ENCODE measurements around the gene PDE10A.

Gene PDE10A

GRCh38 chr6:165653607-165654006 lies 9.4 kb downstream of the PDE10A start:
- no peak for DNase-seq

GRCh38 chr6:165653196-165653595 lies 9.8 kb downstream of the PDE10A start:
- DNase-seq, result no peak

GRCh38 chr6:165652766-165653165 lies 10.3 kb downstream of the PDE10A start:
- DNase-seq, result no peak

GRCh38 chr6:165649166-165650137 lies 13.6 kb downstream of the PDE10A start:
- no peak for DNase-seq

- no peak for DNase-seq
Measured at GRCh38 chr6:165647041-165647440, 16.0 kb downstream of the PDE10A start.

GRCh38 chr6:165645919-165646318 lies 17.1 kb downstream of the PDE10A start:
- DNase-seq, result no peak

DNA sequence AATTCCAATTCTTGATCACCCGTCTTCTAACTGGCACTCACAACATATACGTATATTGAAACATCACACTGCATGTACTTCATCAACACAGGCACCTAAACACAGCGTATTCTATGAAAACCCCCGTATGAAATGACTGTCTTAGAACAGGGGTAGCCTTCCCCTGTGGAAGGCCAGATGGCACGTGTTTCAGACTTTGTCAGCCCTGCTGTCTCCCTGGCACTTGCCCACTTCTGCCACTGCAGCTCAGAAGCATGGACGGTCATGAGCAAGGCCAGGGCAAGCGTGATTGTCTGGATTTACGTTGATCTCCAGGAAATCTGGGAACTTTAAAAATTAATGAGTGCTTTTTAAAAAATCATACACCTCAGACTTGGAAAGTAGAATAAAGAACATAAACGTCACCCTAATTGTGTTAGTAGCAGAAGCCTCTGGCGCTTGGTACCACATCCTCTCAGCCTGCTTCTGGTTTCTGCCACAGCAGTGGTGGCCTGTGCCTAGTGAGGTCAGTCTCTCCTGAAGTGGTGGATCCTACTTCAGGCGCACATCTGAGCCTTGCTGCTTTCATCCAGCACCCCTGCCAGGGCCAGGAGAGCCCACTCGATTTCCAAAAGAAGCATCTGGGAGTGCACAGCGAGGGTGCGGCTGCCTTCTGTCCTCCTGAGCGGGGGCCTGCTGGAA lies 18.3 kb downstream of the PDE10A start:
- DNase-seq, result no peak

GRCh38 chr6:165643015-165643414 lies 20.0 kb downstream of the PDE10A start:
- no peak for DNase-seq

DNA sequence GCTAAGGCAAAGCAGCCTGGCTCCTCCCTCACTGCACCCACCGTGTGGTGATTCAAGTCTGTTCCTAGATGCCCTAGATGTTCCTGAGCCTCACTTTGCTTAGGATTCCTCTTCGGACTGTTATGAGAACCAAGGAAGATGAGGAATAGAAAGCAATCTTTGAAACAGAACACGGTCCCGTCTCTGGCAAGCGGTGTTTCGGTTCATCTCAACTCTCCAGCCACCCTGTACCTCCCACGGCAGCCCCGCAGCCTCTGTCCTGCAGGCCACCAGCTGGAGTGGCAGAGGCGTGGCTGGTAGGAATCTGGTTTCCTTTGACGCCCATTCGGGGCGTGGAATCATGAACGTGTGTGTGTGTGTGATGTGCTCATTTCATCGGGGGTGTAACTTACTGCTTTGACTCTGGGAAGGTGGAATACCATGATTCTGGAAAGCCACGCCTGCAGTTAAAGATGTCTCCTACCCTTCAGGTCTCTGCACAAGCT lies 21.3 kb downstream of the PDE10A start:
- no peak for DNase-seq

DNA sequence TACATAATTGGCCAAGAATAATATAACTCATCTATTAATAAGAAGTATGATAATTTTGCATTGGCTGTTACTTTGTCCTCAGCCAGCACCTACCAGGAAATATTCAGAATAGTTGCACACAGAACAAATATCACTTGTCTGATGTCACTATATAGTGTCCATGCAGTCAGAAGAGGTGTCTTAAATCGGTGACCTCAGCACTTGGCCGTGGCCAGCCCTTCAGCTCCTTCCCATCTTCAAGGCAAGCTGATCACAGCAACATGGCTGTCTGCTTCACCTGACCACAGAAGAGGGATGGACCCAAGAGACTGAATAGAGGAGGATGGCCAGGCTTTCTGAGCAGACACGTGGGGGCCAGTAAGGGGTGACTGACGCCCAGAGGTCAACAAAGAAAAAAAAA lies 22.2 kb downstream of the PDE10A start:
- DNase-seq, result no peak

DNA sequence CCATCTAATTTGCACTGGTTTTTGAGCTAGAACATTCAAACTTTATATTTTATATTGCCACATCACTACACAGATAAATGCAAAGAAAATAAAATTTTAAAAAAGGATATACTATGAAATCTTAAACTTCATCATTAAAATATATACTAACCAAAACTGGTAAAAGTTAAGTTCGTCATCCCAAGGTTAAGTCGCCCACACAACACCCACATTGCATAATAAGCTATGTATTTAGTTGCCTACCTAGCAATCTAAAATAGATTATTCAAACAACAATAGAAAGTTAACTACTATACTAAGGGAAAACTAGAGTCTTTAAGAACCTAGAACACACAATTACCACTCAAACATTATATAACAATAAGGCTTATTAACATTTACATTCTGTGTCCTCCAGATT lies 24.5 kb downstream of the PDE10A start:
- DNase-seq, result no peak

- DNase-seq, result no peak
Measured at GRCh38 chr6:165637586-165637985, 25.5 kb downstream of the PDE10A start.

- no peak for DNase-seq
Measured at GRCh38 chr6:165636402-165637048, 26.5 kb downstream of the PDE10A start.

DNA sequence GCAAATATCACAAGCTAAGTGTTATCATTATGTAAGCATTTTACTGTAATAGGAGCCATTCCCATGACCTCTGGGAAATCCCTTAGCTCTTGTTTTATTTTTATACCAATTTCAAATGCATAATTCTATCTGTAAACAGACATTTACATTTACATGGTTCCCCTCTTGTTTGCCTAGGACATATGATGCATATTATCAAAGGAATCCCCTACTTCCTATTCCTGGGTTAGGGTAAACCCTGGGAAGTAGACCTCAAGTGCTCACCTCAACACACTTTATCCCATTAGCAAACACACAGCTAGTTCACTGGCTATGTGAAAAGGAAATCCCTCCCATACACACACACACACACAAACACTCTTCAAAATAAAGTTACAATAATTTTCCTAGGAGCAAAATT lies 27.1 kb downstream of the PDE10A start:
- DNase-seq, result no peak

DNA sequence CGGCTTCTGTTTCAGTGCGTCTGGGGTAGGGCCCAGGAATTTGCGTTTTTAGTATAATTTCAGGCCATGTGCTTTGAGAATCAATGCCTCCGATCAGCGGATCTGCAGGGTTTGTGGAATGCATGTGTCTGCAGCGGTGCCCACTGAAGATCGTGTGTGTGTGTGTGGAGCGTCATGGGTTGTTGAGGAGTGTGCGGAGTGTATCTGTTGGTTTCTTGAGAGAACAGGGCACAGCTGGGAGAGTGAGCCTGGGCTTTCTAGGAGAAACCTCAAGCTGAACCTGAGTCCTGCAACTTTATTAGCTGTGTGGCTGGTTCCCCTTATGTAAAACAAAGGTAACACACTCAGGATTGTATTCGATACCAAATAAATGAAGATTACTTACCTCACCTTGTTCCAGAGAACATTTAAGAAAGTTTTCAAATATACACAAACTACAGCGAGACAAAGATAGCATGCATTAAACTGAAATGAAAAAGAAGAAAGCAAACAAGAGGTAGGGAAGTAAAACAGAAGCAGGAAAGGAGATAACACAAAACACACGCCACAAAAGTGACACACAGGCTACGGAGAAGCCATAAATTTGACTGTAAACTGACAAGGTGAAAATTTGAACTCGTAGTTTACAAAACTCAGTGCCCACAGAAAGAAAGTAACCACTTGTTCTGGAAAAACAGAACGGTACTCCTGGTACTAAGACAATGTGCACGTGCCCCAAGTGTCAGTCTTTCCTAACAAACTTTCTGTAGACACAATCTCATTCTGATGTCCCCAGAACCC lies 28.8 kb downstream of the PDE10A start:
- no peak for DNase-seq

DNA sequence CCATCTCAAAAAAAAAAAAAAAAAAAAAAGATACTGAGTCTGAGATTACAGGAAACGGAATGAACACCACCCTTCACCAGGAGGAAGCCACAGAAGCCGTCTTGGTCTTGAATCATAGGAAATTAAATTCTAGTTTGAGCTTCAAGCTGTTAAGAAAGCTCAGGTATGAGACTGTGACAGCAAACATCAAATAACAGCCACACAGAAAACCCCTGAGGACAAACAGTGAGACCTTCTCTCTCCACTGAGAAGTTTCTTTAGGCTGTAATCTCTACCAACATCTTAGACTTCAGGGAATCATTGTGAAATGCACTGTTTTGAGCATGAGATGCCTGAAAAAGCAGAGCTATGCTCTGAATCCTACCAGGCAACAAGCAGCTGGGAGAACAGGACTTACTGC lies 30.8 kb downstream of the PDE10A start:
- no peak for DNase-seq

DNA sequence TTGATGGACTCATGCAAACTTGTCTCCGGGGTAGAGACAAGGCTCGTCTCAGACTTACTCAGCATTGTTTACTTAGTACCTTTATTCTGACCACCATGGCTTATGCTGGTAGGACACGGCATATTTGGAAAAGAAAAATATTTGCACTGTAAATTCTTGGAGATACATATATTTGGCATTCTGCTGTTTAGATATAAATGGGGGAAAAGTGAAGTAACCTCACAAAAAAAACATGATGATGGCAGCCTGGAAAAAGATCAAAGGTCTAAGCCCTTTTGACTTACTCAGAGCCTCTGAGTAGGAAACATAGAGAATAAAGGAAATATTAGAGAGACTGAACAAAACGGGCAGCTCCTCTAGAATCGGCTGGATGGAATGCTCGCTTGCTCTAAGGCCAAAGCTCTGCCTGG lies 32.5 kb downstream of the PDE10A start:
- no peak for DNase-seq

- DNase-seq, result no peak
Measured at GRCh38 chr6:165628955-165629354, 34.1 kb downstream of the PDE10A start.

DNA sequence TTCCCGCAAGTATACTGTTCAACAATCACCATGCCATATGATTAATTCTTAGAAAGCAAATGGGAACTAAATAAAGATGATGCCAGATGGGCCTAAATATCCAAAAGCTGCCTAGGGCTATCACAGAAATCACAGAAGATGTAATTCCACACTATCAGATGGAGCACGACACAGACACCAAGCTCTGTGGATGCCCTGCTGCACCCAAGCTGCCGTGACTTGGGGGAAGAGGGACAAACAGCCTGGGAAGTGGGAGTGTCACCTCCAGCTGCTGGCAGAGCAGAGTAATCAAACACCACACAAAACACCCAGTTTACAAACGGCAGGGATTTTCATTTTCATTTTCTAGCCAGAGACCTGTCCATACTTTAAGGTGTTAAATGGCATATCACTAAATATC lies 35.7 kb downstream of the PDE10A start:
- no peak for DNase-seq

DNA sequence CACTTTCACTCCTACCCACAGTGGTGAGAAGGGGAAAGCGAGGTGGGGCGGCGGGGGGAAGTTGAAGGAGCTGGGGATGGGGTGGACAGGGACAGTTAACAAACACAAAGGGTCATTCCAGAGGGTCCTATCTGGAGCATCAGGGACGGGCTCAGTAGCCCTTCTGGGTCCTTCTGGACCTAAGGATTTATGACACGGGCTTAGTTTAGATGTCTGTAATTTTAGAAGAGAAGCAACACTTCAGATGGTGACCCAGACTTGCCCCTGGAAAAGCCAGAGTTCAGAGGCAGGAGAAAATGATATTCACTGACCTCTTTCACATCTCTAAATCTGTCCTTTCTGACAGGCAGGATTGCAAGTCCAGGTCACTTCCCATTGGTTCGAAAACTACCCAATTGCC lies 36.3 kb downstream of the PDE10A start:
- no peak for DNase-seq

DNA sequence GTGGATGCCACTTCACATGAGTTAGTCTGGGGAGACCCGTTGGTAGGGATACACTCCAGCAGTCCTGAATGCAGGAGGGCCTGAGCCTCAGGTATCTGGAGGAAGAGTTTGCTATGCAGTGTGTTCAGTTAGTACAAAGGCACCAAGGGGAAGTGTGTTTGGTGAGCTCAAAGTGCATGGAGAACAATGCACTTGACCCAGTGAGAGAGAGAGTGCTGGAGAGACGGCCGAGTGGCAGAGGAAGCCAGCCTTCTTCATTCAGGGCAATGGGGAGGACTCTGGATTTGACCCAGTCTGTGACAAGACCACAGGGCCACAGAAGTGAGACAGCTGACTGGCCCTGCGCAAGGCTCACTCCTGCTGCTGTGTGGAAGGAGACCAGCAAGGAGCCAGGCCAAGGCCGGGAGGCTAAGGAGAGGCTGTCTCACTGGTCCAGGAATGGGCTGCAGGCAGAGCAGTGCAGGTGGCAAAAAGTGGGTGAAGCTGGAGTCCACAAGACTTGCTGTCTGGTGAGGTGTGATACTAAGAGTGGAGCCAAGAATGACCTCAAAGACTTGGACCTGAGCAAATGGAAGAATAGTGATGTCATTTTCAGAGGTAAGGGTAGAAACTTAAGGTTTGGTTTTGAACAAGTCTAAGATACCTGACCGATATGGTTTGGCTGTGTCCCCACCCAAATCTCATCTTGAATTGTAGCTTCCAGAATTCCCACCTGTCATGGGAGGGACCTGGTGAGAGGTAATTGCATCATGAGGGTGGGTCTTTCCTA lies 38.0 kb downstream of the PDE10A start:
- no peak for DNase-seq

GRCh38 chr6:165621940-165622339 lies 41.1 kb downstream of the PDE10A start:
- DNase-seq, result no peak

Measured in SIG-M5 (cell line).